ENCODE data around the gene BDH1. TPM values are rescaled to one million over a fixed set of nuclear protein-coding genes. Genes with fewer than 3 reads are reported as not detected.

The BDH1 gene
- total and polyA plus RNA-seq, 7 donors, result 2.3 to 138 (median 16.8) TPM

DNA sequence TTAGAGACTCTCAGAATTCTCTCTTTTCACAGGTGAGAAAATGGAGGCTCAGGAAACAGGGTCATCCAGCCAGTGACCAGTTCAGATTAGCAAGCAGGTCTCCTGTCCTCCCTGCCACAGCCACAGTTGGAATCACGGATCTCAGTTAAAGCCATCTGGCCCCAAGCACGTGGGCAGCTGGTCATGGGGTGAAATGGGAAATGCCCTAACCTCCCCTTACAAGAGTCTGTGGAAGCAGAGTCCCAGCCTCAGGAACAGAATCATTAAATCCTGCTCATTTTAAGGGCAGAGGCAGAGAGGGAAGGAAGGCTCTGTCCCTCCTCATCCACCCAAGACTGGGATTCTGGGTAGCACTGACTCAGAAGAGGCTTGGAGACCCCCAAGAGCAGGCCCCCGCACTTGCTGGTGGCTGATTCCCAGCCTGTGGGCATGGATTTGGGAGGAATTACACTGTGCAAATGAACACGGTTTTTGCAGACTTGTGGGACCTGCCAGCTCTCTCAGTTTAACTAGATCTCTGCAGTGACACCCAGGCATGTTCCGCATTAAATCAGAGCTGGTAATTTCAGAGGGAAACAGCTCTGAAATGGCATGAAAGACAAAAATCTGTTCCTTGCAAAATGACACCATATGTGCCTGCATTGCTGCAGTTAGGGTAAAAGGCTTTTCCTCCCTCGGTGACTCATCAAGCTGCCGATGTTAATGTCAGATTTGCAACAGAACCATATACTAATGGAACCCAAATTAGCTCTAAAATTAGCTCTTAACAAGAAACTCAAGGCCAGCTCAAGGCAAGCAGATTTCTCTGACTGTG is 89.0 kb downstream of the BDH1 start:
- Histone ChIP-seq H3K27me3 (no peaks in the 10 kb centered on the region), H3K9me3 (no peaks in the 10 kb centered on the region), H3K36me3 (no peaks in the 10 kb centered on the region), H3K27ac (peak overlapping the region in 1 of 4 donors; percentile 12), H3K4me3 (no peak overlapping the region), H3K4me1 (peaks cover 0 to 8% (median 0%) of the 10 kb centered on the region in 4 donors)
- no peak for DNase-seq
- intact Hi-C loops (cut with DNase I), result no loop called here
- WGBS, 2 donors, result 38 to 47% methylated on average over 7 of the region's 7 CpGs
- TF ChIP-seq EP300 (IDR thresholded peaks at IDR 0.05), result no peak
- TF ChIP-seq POLR2A (IDR thresholded peaks at IDR 0.05), result no peak
- no peak for TF ChIP-seq POLR2AphosphoS5 (IDR thresholded peaks at IDR 0.05)

GRCh38 chr3:197465996-197466549 is 89.7 kb downstream of the BDH1 start:
- Histone ChIP-seq H3K4me3 (no peak overlapping the region), H3K27me3 (no peaks in the 10 kb centered on the region), H3K36me3 (no peaks in the 10 kb centered on the region), H3K27ac (no peak overlapping the region), H3K4me1 (peaks cover 0 to 8% (median 0%) of the 10 kb centered on the region in 4 donors), H3K9me3 (no peaks in the 10 kb centered on the region)
- WGBS, 2 donors, result 74 to 82% methylated on average over 3 of the region's 3 CpGs
- no peak for TF ChIP-seq POLR2A (IDR thresholded peaks at IDR 0.05)
- no peak for TF ChIP-seq POLR2AphosphoS5 (IDR thresholded peaks at IDR 0.05)
- no peak for TF ChIP-seq EP300 (IDR thresholded peaks at IDR 0.05)
- TF ChIP-seq, protein P1, sequence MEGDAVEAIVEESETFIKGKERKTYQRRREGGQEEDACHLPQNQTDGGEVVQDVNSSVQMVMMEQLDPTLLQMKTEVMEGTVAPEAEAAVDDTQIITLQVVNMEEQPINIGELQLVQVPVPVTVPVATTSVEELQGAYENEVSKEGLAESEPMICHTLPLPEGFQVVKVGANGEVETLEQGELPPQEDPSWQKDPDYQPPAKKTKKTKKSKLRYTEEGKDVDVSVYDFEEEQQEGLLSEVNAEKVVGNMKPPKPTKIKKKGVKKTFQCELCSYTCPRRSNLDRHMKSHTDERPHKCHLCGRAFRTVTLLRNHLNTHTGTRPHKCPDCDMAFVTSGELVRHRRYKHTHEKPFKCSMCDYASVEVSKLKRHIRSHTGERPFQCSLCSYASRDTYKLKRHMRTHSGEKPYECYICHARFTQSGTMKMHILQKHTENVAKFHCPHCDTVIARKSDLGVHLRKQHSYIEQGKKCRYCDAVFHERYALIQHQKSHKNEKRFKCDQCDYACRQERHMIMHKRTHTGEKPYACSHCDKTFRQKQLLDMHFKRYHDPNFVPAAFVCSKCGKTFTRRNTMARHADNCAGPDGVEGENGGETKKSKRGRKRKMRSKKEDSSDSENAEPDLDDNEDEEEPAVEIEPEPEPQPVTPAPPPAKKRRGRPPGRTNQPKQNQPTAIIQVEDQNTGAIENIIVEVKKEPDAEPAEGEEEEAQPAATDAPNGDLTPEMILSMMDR (IDR thresholded peaks at IDR 0.05), result no peak
- intact Hi-C loops (cut with DNase I), result no loop called here
- DNase-seq, result no peak

- peaks cover 0 to 8% (median 0%) of the 10 kb centered on the region in 4 donors for H3K4me1 ChIP-seq
- no peak for TF ChIP-seq EP300 (IDR thresholded peaks at IDR 0.05)
- TF ChIP-seq, protein P1 (IDR thresholded peaks at IDR 0.05), result no peak
- TF ChIP-seq POLR2A (IDR thresholded peaks at IDR 0.05), result no peak
- TF ChIP-seq POLR2AphosphoS5 (IDR thresholded peaks at IDR 0.05), result no peak
Measured at GRCh38 chr3:197465197-197465995, 90.4 kb downstream of the BDH1 start.

GRCh38 chr3:197464794-197465193 is 91.0 kb downstream of the BDH1 start:
- intact Hi-C loops (cut with DNase I), result no loop called here
- Histone ChIP-seq H3K4me3 (no peak overlapping the region), H3K27me3 (no peaks in the 10 kb centered on the region), H3K9me3 (no peaks in the 10 kb centered on the region), H3K4me1 (peaks cover 0 to 8% (median 0%) of the 10 kb centered on the region in 4 donors), H3K27ac (no peak overlapping the region), H3K36me3 (no peaks in the 10 kb centered on the region)
- no peak for DNase-seq
- TF ChIP-seq EP300 (IDR thresholded peaks at IDR 0.05) (no peak), POLR2A (IDR thresholded peaks at IDR 0.05) (no peak), POLR2AphosphoS5 (IDR thresholded peaks at IDR 0.05) (no peak)
- TF ChIP-seq, protein P1 (IDR thresholded peaks at IDR 0.05), result no peak
- WGBS, 2 donors, result 84 to 88% methylated on average over 9 of the region's 9 CpGs

More at GRCh38 chr3:197465197-197465995, 90.4 kb downstream of the BDH1 start:
- H3K27ac ChIP-seq, result no peak overlapping the region
- H3K4me3 ChIP-seq, result no peak overlapping the region
- no peaks in the 10 kb centered on the region for H3K27me3 ChIP-seq
- intact Hi-C loops (cut with DNase I), result no loop called here
- whole genome bisulfite sequencing, 2 donors, result 75 to 78% methylated on average over 13 of the region's 13 CpGs
- no peak for DNase-seq
- no peaks in the 10 kb centered on the region for H3K36me3 ChIP-seq
- no peaks in the 10 kb centered on the region for H3K9me3 ChIP-seq

GRCh38 chr3:197463279-197463678 is 92.5 kb downstream of the BDH1 start:
- intact Hi-C loops (cut with DNase I), result no loop called here
- Histone ChIP-seq H3K36me3 (no peaks in the 10 kb centered on the region), H3K27me3 (no peaks in the 10 kb centered on the region), H3K9me3 (no peaks in the 10 kb centered on the region), H3K4me1 (peaks cover 0 to 8% (median 0%) of the 10 kb centered on the region in 4 donors), H3K4me3 (no peak overlapping the region), H3K27ac (no peak overlapping the region)
- TF ChIP-seq, protein P1 (IDR thresholded peaks at IDR 0.05), result no peak
- TF ChIP-seq POLR2A (IDR thresholded peaks at IDR 0.05), result no peak
- no peak for TF ChIP-seq EP300 (IDR thresholded peaks at IDR 0.05)
- no peak for TF ChIP-seq POLR2AphosphoS5 (IDR thresholded peaks at IDR 0.05)
- no peak for DNase-seq
- WGBS, 2 donors, result 43 to 60% methylated on average over 3 of the region's 3 CpGs
